HepG2 (cell line): ENCODE data around the gene IFNAR1. TPM values are rescaled to one million over a fixed set of nuclear protein-coding genes. Genes with fewer than 3 reads are reported as not detected.

Source experiments
- ATAC-seq: fragments of 200-7000 bp; cut with Tn5 transposase; 3 replicates; pipeline ENCODE4 v1.9.1; 2020; ENCODE audit warnings: mild to moderate bottlenecking, moderate library complexity
- BruUV-seq: library from RNA; stranded (reverse); fragments of 400-500 nt; replicated peaks from 2 replicates; lab custom pipeline; 2021; lab: Mats Ljungman, UMichigan
- CTCF ChIA-PET: fragments of 300-600 bp; formaldehyde crosslinking; extraction: SDS; loops from one replicate; lab custom pipeline; 2021; ENCODE audit warnings: low total read pairs, inconsistent platforms, low intra/inter-chr PET ratio; lab: Yijun Ruan, JAX
- POLR2A ChIA-PET: fragments of 350-600 bp; sonication (Branson Sonifier 250); formaldehyde crosslinking; loops from one replicate; lab custom pipeline; 2020; ENCODE audit warnings: antibody characterized with exemption, inconsistent platforms; lab: Yijun Ruan, JAX
- DNase-seq: peaks from one replicate; pipeline ENCODE4 v3.0.0-alpha.2; 2015; ENCODE audit warnings: low spot score
- FAIRE-seq: peaks from 3 replicates; lab custom pipeline; 2011; peaks lifted over from hg19 to GRCh38; lab: Jason Lieb, UNC
- H2AFZ ChIP-seq: one replicate; pipeline ENCODE4 v1.6.1; 2011; ENCODE audit warnings: low read length, inconsistent platforms
- H3K27ac ChIP-seq: fragments of 300-600 bp; 3 replicates; pipeline ENCODE4 v1.8.0; 2011; ENCODE audit warnings: mixed run types, mild to moderate bottlenecking, mixed read lengths, low read length, inconsistent platforms; ENCODE audit not compliant: insufficient read depth; ENCODE audit errors: extremely low read length
- H3K27me3 ChIP-seq, 2 experiments: fragments of 200-600 bp in 1 of 2; 2 replicates in 1 of 2; 3 replicates in 1 of 2; pipeline versions ENCODE4 v1.6.0 to v1.8.0; 2011; ENCODE audit warnings: low read length in 2 of 2, mild to moderate bottlenecking in 2 of 2, moderate library complexity in 2 of 2, inconsistent platforms in 1 of 2; ENCODE audit not compliant: insufficient read depth in 2 of 2, control insufficient read depth in 1 of 2
- H3K36me3 ChIP-seq, 2 experiments: fragments of 200-600 bp in 1 of 2; replicated peaks in 1 of 2; 2 replicates in 1 of 2; 3 replicates in 1 of 2; pipeline versions ENCODE4 v1.5.1 to v1.8.0; 2011; ENCODE audit warnings: low read length in 2 of 2, inconsistent platforms in 1 of 2; ENCODE audit not compliant: insufficient read depth in 2 of 2, control insufficient read depth in 1 of 2
- H3K4me1 ChIP-seq: 2 replicates; pipeline ENCODE4 v1.5.1; 2012; ENCODE audit warnings: low read length, inconsistent platforms; ENCODE audit not compliant: insufficient read depth
- H3K4me2 ChIP-seq: 2 replicates; pipeline ENCODE4 v1.6.0; 2011; ENCODE audit warnings: low read depth, low read length, inconsistent platforms
- H3K4me3 ChIP-seq, 3 experiments: fragments of 200-600 bp in 1 of 3; sonication (generic), shearing (Covaris generic) in 1 of 3; replicated peaks in 1 of 3; 2 replicates each; pipeline ENCODE4 v1.5.1; 2011 to 2016; ENCODE audit warnings: low read length in 3 of 3, inconsistent platforms in 2 of 3, low read depth in 2 of 3, mild to moderate bottlenecking in 2 of 3, control low read depth in 1 of 3, mixed read lengths in 1 of 3; ENCODE audit not compliant: insufficient read depth in 1 of 3
- H3K79me2 ChIP-seq: one replicate; pipeline ENCODE4 v1.6.1; 2011; ENCODE audit warnings: low read length, inconsistent platforms; ENCODE audit not compliant: insufficient read depth
- H3K9ac ChIP-seq: 2 replicates; pipeline ENCODE4 v1.6.0; 2011; ENCODE audit warnings: mild to moderate bottlenecking, low read depth, low read length, inconsistent platforms; ENCODE audit not compliant: insufficient read depth
- H3K9me3 ChIP-seq: 2 replicates; pipeline ENCODE4 v1.5.1; 2012; ENCODE audit warnings: mild to moderate bottlenecking, low read length
- H4K20me1 ChIP-seq: 2 replicates; pipeline ENCODE4 v1.6.0; 2011; ENCODE audit warnings: inconsistent platforms, mild to moderate bottlenecking, low read length, moderate library complexity; ENCODE audit not compliant: insufficient read depth
- BCL6 ChIP-seq: IDR thresholded peaks from 2 replicates; pipeline ENCODE4 v1.6.1; 2016; ENCODE audit warnings: missing genetic modification reagents, missing compliant biosample characterization
- ETV5 ChIP-seq: IDR thresholded peaks from 2 replicates; pipeline ENCODE4 v1.6.1; 2018; ENCODE audit warnings: missing biosample characterization, missing genetic modification reagents, inconsistent platforms, borderline replicate concordance
- FOXA1 ChIP-seq, 2 experiments: fragments of 450-650 bp in 1 of 2; sonication (generic) in 1 of 2; formaldehyde crosslinking in 1 of 2; IDR thresholded peaks; 2 replicates each; pipeline versions ENCODE4 v1.4.0 to v1.6.1; 2016 to 2020; ENCODE audit warnings: missing genetic modification reagents in 1 of 2
- FOXA3 ChIP-seq: IDR thresholded peaks from 2 replicates; pipeline ENCODE4 v1.6.1; 2016; ENCODE audit warnings: missing genetic modification reagents, missing compliant biosample characterization
- FOXM1 ChIP-seq: sonication (generic); formaldehyde crosslinking; IDR thresholded peaks from 2 replicates; pipeline ENCODE4 v1.5.0; 2020; ENCODE audit warnings: missing genetic modification reagents
- GTF3A ChIP-seq: sonication (generic); formaldehyde crosslinking; conservative IDR thresholded peaks from 2 replicates; pipeline ENCODE4 v1.4.0; 2020; ENCODE audit warnings: mild to moderate bottlenecking, missing genetic modification reagents
- MTF2 ChIP-seq: sonication (generic); formaldehyde crosslinking; IDR thresholded peaks from 2 replicates; pipeline ENCODE4 v1.5.0; 2020; ENCODE audit warnings: missing genetic modification reagents, borderline replicate concordance
- PBX3 ChIP-seq: sonication (generic); formaldehyde crosslinking; IDR thresholded peaks from 2 replicates; pipeline ENCODE4 v1.8.1; 2023; ENCODE audit warnings: missing genetic modification reagents, inconsistent platforms, borderline replicate concordance
- REST ChIP-seq, 2 experiments: IDR thresholded peaks; 2 replicates each; pipeline ENCODE4 v1.6.1; 2011 to 2012; ENCODE audit warnings: low read length in 2 of 2, borderline replicate concordance in 1 of 2, low read depth in 1 of 2, mild to moderate bottlenecking in 1 of 2, moderate library complexity in 1 of 2
- RFX3 ChIP-seq: IDR thresholded peaks from 2 replicates; pipeline ENCODE4 v1.6.1; 2016; ENCODE audit warnings: missing biosample characterization, missing genetic modification reagents
- SAFB2 ChIP-seq: sonication (generic); formaldehyde crosslinking; IDR thresholded peaks from 2 replicates; pipeline ENCODE4 v1.5.1; 2020; ENCODE audit warnings: missing genetic modification reagents, low read depth, mild to moderate bottlenecking, borderline replicate concordance
- SP1 ChIP-seq, 2 experiments: fragments of 450-650 bp in 1 of 2; sonication (generic) in 1 of 2; formaldehyde crosslinking in 1 of 2; IDR thresholded peaks; 2 replicates each; pipeline versions ENCODE4 v1.4.0 to v1.6.1; 2016 to 2020; ENCODE audit warnings: missing genetic modification reagents in 1 of 2
- SPEN ChIP-seq: sonication (generic); formaldehyde crosslinking; IDR thresholded peaks from 2 replicates; pipeline ENCODE4 v1.5.1; 2020; ENCODE audit warnings: low read depth, mild to moderate bottlenecking, missing genetic modification reagents
- SRSF4 ChIP-seq: fragments of 200-400 bp; formaldehyde crosslinking; IDR thresholded peaks from one replicate; pipeline ENCODE4 v1.6.1; 2018; ENCODE audit warnings: mild to moderate bottlenecking, low read depth, low read length, moderate library complexity; ENCODE audit not compliant: poor library complexity, severe bottlenecking
- ZNF383 ChIP-seq: sonication (generic); formaldehyde crosslinking; IDR thresholded peaks from 2 replicates; pipeline ENCODE4 v1.4.0; 2020; ENCODE audit warnings: missing genetic modification reagents, mild to moderate bottlenecking, borderline replicate concordance
- ZNF451 ChIP-seq: sonication (generic); formaldehyde crosslinking; IDR thresholded peaks from 2 replicates; pipeline ENCODE4 v1.5.0; 2020; ENCODE audit warnings: mild to moderate bottlenecking, missing genetic modification reagents
- ZNF777 ChIP-seq: sonication (generic); formaldehyde crosslinking; IDR thresholded peaks from 2 replicates; pipeline ENCODE4 v1.4.0; 2020; ENCODE audit warnings: missing genetic modification reagents
- ZNF883 ChIP-seq: sonication (generic); formaldehyde crosslinking; IDR thresholded peaks from 2 replicates; pipeline ENCODE4 v1.5.1; 2020; ENCODE audit warnings: mild to moderate bottlenecking, missing genetic modification reagents; ENCODE audit errors: not compliant biosample characterization
- WGBS: methylation state at CpG from one replicate; pipeline ENCODE4 v1.1.6; 2017; ENCODE audit warnings: low lambda C conversion rate; 5-methylcytosine and 5-hydroxymethylcytosine counted together
- in situ Hi-C: cut with HindIII; loops from 2 replicates; pipeline ENCODE4 v1.10.0; 2017; ENCODE audit warnings: low pct_unique_long_range_greater_than_20kb; ENCODE audit not compliant: extremely low pct_ligation_motif_present
- intact Hi-C: fragments of 100-400 bp; cut with micrococcal nuclease; formaldehyde crosslinking; loops from one replicate; pipeline ENCODE4 v1.10.0; 2022; ENCODE audit not compliant: unreplicated experiment
- polyA plus RNA-seq, 8 experiments: library from polyadenylated mRNA; depleted of rRNA in 3 of 8; stranded (reverse) in 7 of 8; unstranded in 1 of 8; fragments of >200 nt; fragmentation: Illumina TruSeq in 4 of 8; extraction: Trizol in 4 of 8; gene quantifications; 2 replicates each; pipeline versions ENCODE4 v1.2.1 to v1.2.3, GENCODE V29; 2011 to 2016; ENCODE audit warnings: low read depth in 4 of 8, missing spikeins in 1 of 8, mixed read lengths in 1 of 8; ENCODE audit not compliant: insufficient read depth in 1 of 8
- total RNA-seq, 5 experiments: library from RNA; depleted of rRNA; stranded (reverse); fragments of >200 nt; fragmentation: Illumina TruSeq; extraction: Trizol; gene quantifications; 2 replicates each; pipeline ENCODE4 v1.2.3, GENCODE V29; 2016; ENCODE audit warnings: low read depth in 1 of 5

Gene IFNAR1
- total and polyA plus RNA-seq, 2 of the 13 experiments (the other 11 are each of a cell fraction or from before 2014, with no cell fraction given) = 6.7 to 9.3 TPM

GRCh38 chr21:33368576-33368975 is 43.8 kb downstream of the IFNAR1 start:
- Histone ChIP-seq H3K27me3 (no peaks in the 10 kb centered on the region), H3K79me2 (no peaks in the 10 kb centered on the region), H3K4me1 (peaks cover 11% of the 10 kb centered on the region; the same call in 1 of the 2 replicates), H3K4me3 (no peak overlapping the region), H2AFZ (no peak overlapping the region), H4K20me1 (no peaks in the 10 kb centered on the region), H3K4me2 (no peak overlapping the region), H3K36me3 (no peaks in the 10 kb centered on the region), H3K9ac (no peak overlapping the region), H3K27ac (no peak overlapping the region), H3K9me3 (peaks cover 22% of the 10 kb centered on the region)
- no peak for ATAC-seq
- 79% methylated on average over 3 of the region's 3 CpGs for WGBS
- ChIA-PET CTCF (no interaction called here), POLR2A (no interaction called here)
- intact Hi-C loops = no loop called here
- in situ Hi-C loops = no loop called here
- DNase-seq = no peak
- BruUV-seq = no TSS peak
- TF ChIP-seq RFX3 (CRISPR knock-in tag) = no peak
- no peak for TF ChIP-seq GTF3A
- TF ChIP-seq SAFB2 (CRISPR knock-in tag) = no peak
- no peak for TF ChIP-seq REST (IDR thresholded peaks at IDR 0.05; ENCODE audit: borderline replicate concordance in 1 of 2, low read depth in 1 of 2, low read length in 2 of 2)
- TF ChIP-seq SP1 (IDR thresholded peaks at IDR 0.05) = no peak
- TF ChIP-seq SP1 (CRISPR knock-in tag; IDR thresholded peaks at IDR 0.05) = no peak
- TF ChIP-seq ZNF883 (CRISPR knock-in tag) = no peak
- TF ChIP-seq ETV5 (CRISPR knock-in tag) = no peak
- no peak for TF ChIP-seq SRSF4
- TF ChIP-seq ZNF777 (CRISPR knock-in tag) = no peak
- TF ChIP-seq BCL6 (CRISPR knock-in tag) = no peak
- TF ChIP-seq FOXA1 (IDR thresholded peaks at IDR 0.05) = no peak
- no peak for TF ChIP-seq FOXA1 (CRISPR knock-in tag; IDR thresholded peaks at IDR 0.05)
- TF ChIP-seq ZNF383 (CRISPR knock-in tag) = no peak
- no peak for TF ChIP-seq ZNF451 (CRISPR knock-in tag)
- TF ChIP-seq FOXA3 = no peak
- TF ChIP-seq MTF2 = no peak
- no peak for TF ChIP-seq SPEN (CRISPR knock-in tag)
- TF ChIP-seq FOXM1 (CRISPR knock-in tag) = no peak
- TF ChIP-seq PBX3 = no peak
- no peak for FAIRE-seq
